A549 (cell line): ENCODE measurements around the gene LTBP3. TPM values are rescaled to one million over a fixed set of nuclear protein-coding genes. Genes with fewer than 3 reads are reported as not detected.

Experiments
- ATAC-seq, 2 experiments: fragments of 200-7000 bp in 1 of 2; fragments of >200 bp in 1 of 2; cut with Nextera tagmentation in 1 of 2; cut with Tn5 transposase in 1 of 2; 3 replicates each; pipeline versions ENCODE4 v1.8.0 to v1.9.1; 2018 to 2020; ENCODE audit warnings: mild to moderate bottlenecking in 1 of 2, moderate library complexity in 1 of 2
- CTCF ChIA-PET: fragments of 300-600 bp; sonication (Branson Sonifier 250); formaldehyde crosslinking; extraction: SDS; loops from one replicate; lab custom pipeline; 2021; ENCODE audit warnings: antibody characterized with exemption, inconsistent platforms; lab: Yijun Ruan, JAX
- POLR2A ChIA-PET: fragments of 350-600 bp; formaldehyde crosslinking; extraction: SDS; loops from one replicate; lab custom pipeline; 2021; ENCODE audit warnings: antibody characterized with exemption, inconsistent platforms; lab: Yijun Ruan, JAX
- DNase-seq, 2 experiments: peaks; one replicate each; pipeline versions ENCODE4 v3.0.0 to v3.0.0-alpha.2; 2011 to 2016; ENCODE audit warnings: low read depth in 1 of 2, low spot score in 1 of 2
- FAIRE-seq: peaks from 2 replicates; lab custom pipeline; 2011; peaks lifted over from hg19 to GRCh38; lab: Jason Lieb, UNC
- H3K27ac ChIP-seq, 2 experiments: fragments of >200 bp; sonication (Bioruptor Twin); formaldehyde crosslinking; 3 replicates each; pipeline ENCODE4 v1.5.1; 2016 to 2017
- H3K4me1 ChIP-seq: fragments of >200 bp; sonication (Bioruptor Twin); formaldehyde crosslinking; 3 replicates; pipeline ENCODE4 v1.6.1; 2016
- H3K4me2 ChIP-seq: fragments of >200 bp; sonication (Bioruptor Twin); formaldehyde crosslinking; 3 replicates; pipeline ENCODE4 v1.6.1; 2016
- H3K4me3 ChIP-seq: fragments of >200 bp; sonication (Bioruptor Twin); formaldehyde crosslinking; 3 replicates; pipeline ENCODE4 v1.5.1; 2016
- H3K9me3 ChIP-seq: fragments of >200 bp; sonication (Bioruptor Twin); formaldehyde crosslinking; 3 replicates; pipeline ENCODE4 v1.6.1; 2016
- BHLHE40 ChIP-seq: IDR thresholded peaks from 2 replicates; pipeline ENCODE4 v1.6.1; 2012; ENCODE audit warnings: low read depth, low read length, inconsistent platforms
- CBX8 ChIP-seq: fragments of 200-600 bp; sonication (generic); IDR thresholded peaks from 2 replicates; pipeline ENCODE4 v1.6.1; 2016
- CTCF ChIP-seq: fragments of >200 bp; sonication (Bioruptor Twin); formaldehyde crosslinking; IDR thresholded peaks from 3 replicates; pipeline ENCODE4 v1.5.1; 2016
- E2F6 ChIP-seq: IDR thresholded peaks from 2 replicates; pipeline ENCODE4 v1.6.1; 2012; ENCODE audit warnings: low read depth, borderline replicate concordance
- EHMT2 ChIP-seq: fragments of 200-600 bp; sonication (generic); IDR thresholded peaks from 2 replicates; pipeline ENCODE4 v1.6.1; 2016; ENCODE audit warnings: antibody characterized with exemption, low read depth, mild to moderate bottlenecking, moderate library complexity
- GATA3 ChIP-seq: IDR thresholded peaks from 2 replicates; pipeline ENCODE4 v1.6.1; 2012; ENCODE audit warnings: borderline replicate concordance
- HDAC2 ChIP-seq: fragments of 200-600 bp; sonication (generic); IDR thresholded peaks from 2 replicates; pipeline ENCODE4 v1.6.1; 2016
- HEYL ChIP-seq: fragments of 250-450 bp; sonication (Bioruptor Pico); IDR thresholded peaks from 2 replicates; pipeline ENCODE4 v1.8.0; 2021; ENCODE audit warnings: mild to moderate bottlenecking, moderate library complexity
- HOXA7 ChIP-seq: fragments of 250-450 bp; sonication (Bioruptor Pico); IDR thresholded peaks from 2 replicates; pipeline ENCODE4 v1.5.0; 2020; ENCODE audit warnings: mild to moderate bottlenecking, moderate library complexity
- HOXB13 ChIP-seq: fragments of 250-450 bp; sonication (Bioruptor Pico); IDR thresholded peaks from 2 replicates; pipeline ENCODE4 v1.5.0; 2020; ENCODE audit warnings: low read depth, mild to moderate bottlenecking, moderate library complexity
- HOXB5 ChIP-seq: fragments of 250-450 bp; sonication (Bioruptor Pico); IDR thresholded peaks from 2 replicates; pipeline ENCODE4 v1.5.0; 2020; ENCODE audit warnings: mild to moderate bottlenecking, moderate library complexity
- KDM1A ChIP-seq: fragments of 200-600 bp; sonication (generic); IDR thresholded peaks from 2 replicates; pipeline ENCODE4 v1.6.1; 2016; ENCODE audit warnings: low read depth, mild to moderate bottlenecking
- MAFK ChIP-seq: fragments of 450-650 bp; IDR thresholded peaks from 2 replicates; pipeline ENCODE4 v1.6.1; 2014; ENCODE audit not compliant: partially characterized antibody
- MAX ChIP-seq: IDR thresholded peaks from 2 replicates; pipeline ENCODE4 v1.6.1; 2012
- MAZ ChIP-seq: fragments of 150-350 bp; IDR thresholded peaks from 2 replicates; pipeline ENCODE4 v1.6.1; 2014; ENCODE audit warnings: antibody characterized with exemption, low read depth, low read length, borderline replicate concordance
- MYC ChIP-seq: IDR thresholded peaks from 2 replicates; pipeline ENCODE4 v1.6.1; 2012; ENCODE audit warnings: mild to moderate bottlenecking, inconsistent platforms, low read length, improper control_type of control experiment, borderline replicate concordance
- NPAS2 ChIP-seq: fragments of 250-450 bp; sonication (Bioruptor Pico); IDR thresholded peaks from 2 replicates; pipeline ENCODE4 v1.8.0; 2022; ENCODE audit warnings: mild to moderate bottlenecking, moderate library complexity, borderline replicate concordance
- NR3C1 ChIP-seq: fragments of >200 bp; sonication (Bioruptor Twin); formaldehyde crosslinking; IDR thresholded peaks from 3 replicates; pipeline ENCODE4 v1.6.1; 2017
- POLR2A ChIP-seq: IDR thresholded peaks from 2 replicates; pipeline ENCODE4 v1.6.1; 2012; ENCODE audit warnings: mild to moderate bottlenecking, low read length
- RAD21 ChIP-seq, 2 experiments: fragments of >200 bp in 1 of 2; sonication (Bioruptor Twin) in 1 of 2; formaldehyde crosslinking in 1 of 2; IDR thresholded peaks in 1 of 2; conservative IDR thresholded peaks in 1 of 2; 2 replicates in 1 of 2; 3 replicates in 1 of 2; pipeline ENCODE4 v1.6.1; 2012 to 2018; ENCODE audit warnings: inconsistent platforms in 1 of 2
- RNF2 ChIP-seq: fragments of 200-600 bp; sonication (generic); IDR thresholded peaks from 2 replicates; pipeline ENCODE4 v1.6.1; 2016; ENCODE audit warnings: low read depth, mild to moderate bottlenecking, antibody characterized with exemption, moderate library complexity, borderline replicate concordance
- SMC3 ChIP-seq: fragments of >200 bp; sonication (Bioruptor Twin); formaldehyde crosslinking; IDR thresholded peaks from 3 replicates; pipeline ENCODE4 v1.6.1; 2018; ENCODE audit warnings: inconsistent platforms
- SREBF2 ChIP-seq: fragments of 450-650 bp; IDR thresholded peaks from 2 replicates; pipeline ENCODE4 v1.6.1; 2014; ENCODE audit warnings: mild to moderate bottlenecking, moderate library complexity
- TFCP2L1 ChIP-seq: fragments of 250-450 bp; sonication (Bioruptor Pico); IDR thresholded peaks from 2 replicates; pipeline ENCODE4 v1.5.0; 2021; ENCODE audit warnings: mild to moderate bottlenecking
- ZC3H11A ChIP-seq: fragments of 450-650 bp; IDR thresholded peaks from 2 replicates; pipeline ENCODE4 v1.6.1; 2014; ENCODE audit warnings: antibody characterized with exemption, mild to moderate bottlenecking
- ZFP36 ChIP-seq: fragments of 450-650 bp; IDR thresholded peaks from 2 replicates; pipeline ENCODE4 v1.6.1; 2014; ENCODE audit warnings: borderline replicate concordance; ENCODE audit not compliant: partially characterized antibody
- ZSCAN20 ChIP-seq: fragments of 250-450 bp; sonication (Bioruptor Pico); IDR thresholded peaks from 2 replicates; pipeline ENCODE4 v1.8.0; 2022; ENCODE audit warnings: mild to moderate bottlenecking, moderate library complexity
- WGBS: methylation state at CpG from one replicate; pipeline ENCODE4 v1.1.6; 2017; ENCODE audit errors: missing lambda C conversion rate; 5-methylcytosine and 5-hydroxymethylcytosine counted together
- polyA plus RNA-seq, 4 experiments: library from polyadenylated mRNA; depleted of rRNA in 3 of 4; stranded (reverse); fragments of >200 nt; fragmentation: RNase III in 1 of 4; extraction: RNeasy Plus Mini Kit Qiagen cat#74134 plus additional on column Dnase treatment in 1 of 4; gene quantifications; 2 replicates in 3 of 4; 3 replicates in 1 of 4; pipeline ENCODE4 v1.2.3, GENCODE V29; 2011 to 2017

Gene LTBP3
- polyA plus RNA-seq, 2 of the 4 experiments (the other 2 are of a cell fraction), result 28.6 to 123 TPM

GRCh38 chr11:65604258-65604657, 46.1 kb upstream of the LTBP3 start:
- no peak overlapping the region for H3K27ac ChIP-seq
- POLR2A ChIA-PET, result no interaction called here

GRCh38 chr11:65599955-65600246, 41.7 kb upstream of the LTBP3 start:
- 92% methylated on average over 5 of the region's 6 CpGs for WGBS
- FAIRE-seq (no peak), ATAC-seq (no peak), DNase-seq (no peak)
- Histone ChIP-seq H3K4me3 (no peak overlapping the region), H3K9me3 (no peaks in the 10 kb centered on the region), H3K27ac (no peak overlapping the region), H3K4me1 (no peaks in the 10 kb centered on the region; the same call in 2 of the 3 replicates), H3K4me2 (no peak overlapping the region)
- no peak for TF ChIP-seq TFCP2L1 (CRISPR knock-in tag)
- no peak for TF ChIP-seq HDAC2
- TF ChIP-seq ZFP36, result no peak
- TF ChIP-seq HOXA7 (CRISPR knock-in tag), result no peak
- TF ChIP-seq MYC, result no peak
- TF ChIP-seq HEYL, result no peak
- TF ChIP-seq ZC3H11A, result no peak
- no peak for TF ChIP-seq ZSCAN20 (CRISPR knock-in tag)
- TF ChIP-seq EHMT2, result no peak
- no peak for TF ChIP-seq MAX
- no peak for TF ChIP-seq POLR2A
- no peak for TF ChIP-seq HOXB5 (CRISPR knock-in tag)
- TF ChIP-seq KDM1A, result no peak
- no peak for TF ChIP-seq MAFK
- TF ChIP-seq E2F6, result no peak
- CTCF ChIA-PET, result interaction anchor here (1.2 to 20.1 kb wide), 4 partner anchors 11 to 216 kb away, joined by 4 to 249 read pairs (median 6); partner anchors contain the start of genes KCNK7 and MAP3K11
- POLR2A ChIA-PET, result no interaction called here

More at GRCh38 chr11:65604258-65604657, 46.1 kb upstream of the LTBP3 start:
- H3K4me2 ChIP-seq, result no peak overlapping the region
- FAIRE-seq (no peak), DNase-seq (no peak), ATAC-seq (no peak)
- no peak for TF ChIP-seq BHLHE40
- no peak for TF ChIP-seq CBX8
- TF ChIP-seq CTCF, result no peak
- no peak for TF ChIP-seq POLR2A
- no peak for TF ChIP-seq NR3C1
- TF ChIP-seq HDAC2, result no peak
- TF ChIP-seq RNF2, result no peak
- TF ChIP-seq SREBF2, result no peak
- no peak for TF ChIP-seq KDM1A
- no peak for TF ChIP-seq GATA3
- no peak for TF ChIP-seq E2F6
- no peak for TF ChIP-seq HOXB13 (CRISPR knock-in tag)
- TF ChIP-seq NPAS2, result no peak
- no peak for TF ChIP-seq RAD21 (conservative IDR thresholded peaks at IDR 0.05 in 1 of 2, IDR thresholded peaks at IDR 0.05 in 1 of 2)
- TF ChIP-seq SMC3, result no peak
- TF ChIP-seq MAZ, result no peak
- WGBS, result 92% methylated on average over 1 of the region's 1 CpG
- H3K9me3 ChIP-seq, result no peaks in the 10 kb centered on the region
- CTCF ChIA-PET, result interaction anchor here (0.8 to 20.1 kb wide), 8 partner anchors 13 to 73 kb away, joined by 3 to 249 read pairs (median 4); partner anchors contain the start of genes FAM89B and KCNK7
- H3K4me1 ChIP-seq, result no peaks in the 10 kb centered on the region; the same call in 2 of the 3 replicates
- H3K4me3 ChIP-seq, result no peak overlapping the region
